NCI-H187 (cell line): Measurements from ENCODE around the gene CERS3.

Experiments used
- DNase-seq, 2 experiments: peaks; one replicate each; lab custom pipeline; 2025; lab: John Stamatoyannopoulos, UW

CERS3 gene

GRCh38 chr15:100529556-100529955, 806 bp upstream of the CERS3 start:
- DNase-seq, result no peak

- no peak for DNase-seq
Measured at GRCh38 chr15:100526027-100526481, 2.7 kb downstream of the CERS3 start.

GRCh38 chr15:100525436-100525835, 3.3 kb downstream of the CERS3 start:
- DNase-seq, result no peak

GRCh38 chr15:100524326-100524725, 4.4 kb downstream of the CERS3 start:
- DNase-seq, result no peak

GRCh38 chr15:100521907-100522306, 6.8 kb downstream of the CERS3 start:
- no peak for DNase-seq

GRCh38 chr15:100520132-100520921, 8.4 kb downstream of the CERS3 start:
- DNase-seq, result no peak

- DNase-seq, result no peak
Measured at GRCh38 chr15:100517846-100518245, 10.9 kb downstream of the CERS3 start.

GRCh38 chr15:100516643-100517512, 11.9 kb downstream of the CERS3 start:
- no peak for DNase-seq

GRCh38 chr15:100515758-100516157, 13.0 kb downstream of the CERS3 start:
- DNase-seq, result no peak

GRCh38 chr15:100508641-100509300, 20.0 kb downstream of the CERS3 start:
- DNase-seq, result no peak

- no peak for DNase-seq
Measured at GRCh38 chr15:100502651-100503050, 26.1 kb downstream of the CERS3 start.

GRCh38 chr15:100501117-100501516, 27.6 kb downstream of the CERS3 start:
- no peak for DNase-seq

GRCh38 chr15:100500226-100500990, 28.3 kb downstream of the CERS3 start:
- no peak for DNase-seq

- DNase-seq, result no peak
Measured at GRCh38 chr15:100495861-100496260, 32.9 kb downstream of the CERS3 start.

GRCh38 chr15:100493213-100493612, 35.5 kb downstream of the CERS3 start:
- no peak for DNase-seq

- DNase-seq, result no peak
Measured at GRCh38 chr15:100484443-100484842, 44.3 kb downstream of the CERS3 start.

GRCh38 chr15:100483370-100483769, 45.4 kb downstream of the CERS3 start:
- DNase-seq, result no peak

- no peak for DNase-seq
Measured at GRCh38 chr15:100476805-100477204, 51.9 kb downstream of the CERS3 start.

GRCh38 chr15:100472736-100473135, 56.0 kb downstream of the CERS3 start:
- no peak for DNase-seq

- no peak for DNase-seq
Measured at GRCh38 chr15:100471933-100472332, 56.8 kb downstream of the CERS3 start.

- DNase-seq, result no peak
Measured at GRCh38 chr15:100468285-100468684, 60.5 kb downstream of the CERS3 start.

GRCh38 chr15:100466073-100466472, 62.7 kb downstream of the CERS3 start:
- no peak for DNase-seq
